Transverse colon (tissue), 4 donors: ENCODE data around the gene NABP2.

Experiments used
- CTCF ChIP-seq, 5 experiments: fragments of 200-600 bp in 3 of 5; fragments of 450-650 bp in 2 of 5; sonication (generic) in 3 of 5; IDR thresholded peaks; 1 replicate in 2 of 5; 2 replicates in 3 of 5; pipeline ENCODE4 v1.5.1; 2016 to 2017; ENCODE audit warnings: antibody characterized with exemption in 5 of 5, inconsistent platforms in 3 of 5, mild to moderate bottlenecking in 2 of 5, moderate library complexity in 1 of 5
- POLR2A ChIP-seq: fragments of 450-650 bp; IDR thresholded peaks from one replicate; pipeline ENCODE4 v1.6.1; 2016; ENCODE audit warnings: antibody characterized with exemption, mild to moderate bottlenecking, moderate library complexity
- POLR2AphosphoS5 ChIP-seq, 3 donors: sonication (generic); formaldehyde crosslinking; IDR thresholded peaks; one replicate each; pipeline ENCODE4 v1.6.1; 2016; ENCODE audit warnings: antibody characterized with exemption in 3 of 3

- no peak for TF ChIP-seq POLR2A
- no peak for TF ChIP-seq POLR2AphosphoS5 (IDR thresholded peaks at IDR 0.05)
- TF ChIP-seq CTCF (IDR thresholded peaks at IDR 0.05) = no peak
Measured at GRCh38 chr12:56255671-56256070, 31.5 kb downstream of the NABP2 start.
